Activated naive CD8-positive, alpha-beta T cell treated with anti-CD3 and anti-CD28 coated beads for 36 hours (primary cell): ENCODE data around the gene USP31. TPM values are rescaled to one million over a fixed set of nuclear protein-coding genes. Genes with fewer than 3 reads are reported as not detected.

Source experiments
- DNase-seq: peaks from one replicate; pipeline ENCODE4 v3.0.0; 2021
- H3K27ac Mint-ChIP-seq: one replicate; pipeline ENCODE4 v1.8.0; 2022; ENCODE audit warnings: mild to moderate bottlenecking, moderate library complexity, mixed read lengths
- H3K27me3 Mint-ChIP-seq: one replicate; pipeline ENCODE4 v1.8.0; 2022; ENCODE audit warnings: mild to moderate bottlenecking, mixed read lengths
- H3K36me3 Mint-ChIP-seq: one replicate; pipeline ENCODE4 v1.8.0; 2021; ENCODE audit warnings: mild to moderate bottlenecking, mixed read lengths
- H3K4me1 Mint-ChIP-seq: one replicate; pipeline ENCODE4 v1.8.0; 2021; ENCODE audit warnings: mixed read lengths
- H3K4me3 Mint-ChIP-seq: one replicate; pipeline ENCODE4 v1.8.0; 2022; ENCODE audit warnings: mild to moderate bottlenecking, moderate library complexity, mixed read lengths
- H3K9me3 Mint-ChIP-seq: one replicate; pipeline ENCODE4 v1.8.0; 2022; ENCODE audit warnings: mixed read lengths
- total RNA-seq, 2 experiments: library from RNA; stranded (reverse); gene quantifications; one replicate each; pipeline ENCODE4 v1.2.3, GENCODE V29; 2021

The USP31 gene
- total RNA-seq, 2 experiments from 2014 or later = 5.2 to 6.3 TPM

GRCh38 chr16:23131036-23131435 lies 18.2 kb downstream of the USP31 start:
- Mint-ChIP-seq H3K4me3 (no peak overlapping the region), H3K9me3 (peaks cover 7% of the 10 kb centered on the region), H3K27ac (no peak overlapping the region), H3K4me1 (peaks cover 17% of the 10 kb centered on the region), H3K36me3 (peaks cover 12% of the 10 kb centered on the region), H3K27me3 (no peaks in the 10 kb centered on the region)
- DNase-seq = no peak

- Mint-ChIP-seq H3K27ac (no peak overlapping the region), H3K36me3 (peaks cover 3% of the 10 kb centered on the region), H3K27me3 (no peaks in the 10 kb centered on the region), H3K4me3 (no peak overlapping the region), H3K4me1 (peaks cover 16% of the 10 kb centered on the region), H3K9me3 (peaks cover 1% of the 10 kb centered on the region)
- no peak for DNase-seq
Measured at GRCh38 chr16:23129686-23130085, 19.6 kb downstream of the USP31 start.

- no peak for DNase-seq
- Mint-ChIP-seq H3K4me3 (no peak overlapping the region), H3K27ac (no peak overlapping the region), H3K36me3 (no peaks in the 10 kb centered on the region), H3K4me1 (peaks cover 14% of the 10 kb centered on the region), H3K27me3 (no peaks in the 10 kb centered on the region), H3K9me3 (no peaks in the 10 kb centered on the region)
Measured at GRCh38 chr16:23128056-23128455, 21.2 kb downstream of the USP31 start.

DNA sequence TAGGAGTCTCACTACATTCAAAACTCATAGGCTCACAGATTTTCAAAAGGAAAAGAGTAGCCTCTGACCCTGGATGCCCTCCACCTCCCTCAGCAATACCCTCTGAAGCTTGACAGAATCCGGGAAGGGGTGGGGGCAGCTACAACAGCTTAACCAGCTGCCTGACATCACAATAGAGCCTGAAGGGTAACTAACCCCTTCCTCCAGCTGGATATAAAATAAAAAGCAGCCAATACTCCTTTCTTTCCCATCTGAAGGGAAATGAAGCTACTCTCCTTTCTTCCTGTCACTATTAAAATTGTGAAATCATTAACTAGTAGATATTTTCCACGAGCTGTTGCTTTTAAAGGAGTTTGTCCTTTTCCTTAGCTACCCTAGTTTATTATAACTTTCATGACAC lies 24.0 kb downstream of the USP31 start:
- H3K27ac Mint-ChIP-seq = no peak overlapping the region
- no peaks in the 10 kb centered on the region for H3K27me3 Mint-ChIP-seq
- DNase-seq = no peak
- peaks cover 13% of the 10 kb centered on the region for H3K4me1 Mint-ChIP-seq
- no peaks in the 10 kb centered on the region for H3K36me3 Mint-ChIP-seq
- no peaks in the 10 kb centered on the region for H3K9me3 Mint-ChIP-seq
- no peak overlapping the region for H3K4me3 Mint-ChIP-seq

DNA sequence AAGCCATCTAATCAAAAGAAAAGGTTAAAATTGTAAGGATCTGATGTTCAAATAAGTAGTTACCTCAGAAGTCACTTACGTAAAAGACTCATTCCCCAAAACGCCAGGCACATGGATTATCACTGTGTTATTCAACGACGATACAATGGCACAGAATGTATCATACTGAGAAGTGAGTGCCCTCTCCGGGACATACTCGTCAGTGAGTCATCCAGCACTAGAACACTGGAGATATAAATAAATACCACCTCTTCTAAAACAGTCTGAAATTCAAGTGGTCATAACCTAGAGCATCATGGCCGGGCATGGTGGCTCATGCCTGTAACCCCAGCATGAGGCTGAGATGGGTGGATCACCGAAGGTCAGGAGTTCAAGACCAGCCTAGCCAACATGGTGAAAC lies 24.9 kb downstream of the USP31 start:
- no peak overlapping the region for H3K27ac Mint-ChIP-seq
- no peak for DNase-seq
- H3K4me3 Mint-ChIP-seq = no peak overlapping the region
- peaks cover 13% of the 10 kb centered on the region for H3K4me1 Mint-ChIP-seq
- H3K36me3 Mint-ChIP-seq = no peaks in the 10 kb centered on the region
- no peaks in the 10 kb centered on the region for H3K9me3 Mint-ChIP-seq
- H3K27me3 Mint-ChIP-seq = no peaks in the 10 kb centered on the region

DNA sequence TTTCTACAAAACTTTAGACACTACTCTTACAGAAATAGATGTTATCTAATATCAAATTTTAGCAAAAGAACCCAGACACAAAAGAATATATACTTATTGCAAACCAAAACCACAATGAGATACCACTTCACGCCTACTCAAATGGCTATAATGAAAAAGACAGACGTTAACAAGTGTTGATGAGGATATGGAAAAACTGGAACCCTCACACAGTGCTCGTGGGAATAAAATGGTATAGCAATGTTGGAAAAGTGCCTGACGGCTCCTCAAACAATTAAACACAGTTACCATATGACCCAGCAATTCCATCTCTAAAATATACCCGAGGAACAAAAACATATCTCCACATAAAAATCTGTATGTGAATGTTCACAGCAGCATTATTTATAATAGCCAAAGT lies 27.1 kb downstream of the USP31 start:
- H3K4me1 Mint-ChIP-seq = peaks cover 13% of the 10 kb centered on the region
- H3K4me3 Mint-ChIP-seq = no peak overlapping the region
- H3K27ac Mint-ChIP-seq = no peak overlapping the region
- no peaks in the 10 kb centered on the region for H3K9me3 Mint-ChIP-seq
- H3K36me3 Mint-ChIP-seq = no peaks in the 10 kb centered on the region
- no peak for DNase-seq
- H3K27me3 Mint-ChIP-seq = no peaks in the 10 kb centered on the region

GRCh38 chr16:23121024-23121423 lies 28.2 kb downstream of the USP31 start:
- no peaks in the 10 kb centered on the region for H3K36me3 Mint-ChIP-seq
- no peaks in the 10 kb centered on the region for H3K27me3 Mint-ChIP-seq
- no peak for DNase-seq
- peaks cover 13% of the 10 kb centered on the region for H3K4me1 Mint-ChIP-seq
- H3K27ac Mint-ChIP-seq = no peak overlapping the region
- no peak overlapping the region for H3K4me3 Mint-ChIP-seq
- no peaks in the 10 kb centered on the region for H3K9me3 Mint-ChIP-seq

- DNase-seq = no peak
- H3K9me3 Mint-ChIP-seq = no peaks in the 10 kb centered on the region
- H3K27me3 Mint-ChIP-seq = no peaks in the 10 kb centered on the region
- no peak overlapping the region for H3K27ac Mint-ChIP-seq
- H3K4me1 Mint-ChIP-seq = peaks cover 13% of the 10 kb centered on the region
- no peak overlapping the region for H3K4me3 Mint-ChIP-seq
- H3K36me3 Mint-ChIP-seq = no peaks in the 10 kb centered on the region
Measured at GRCh38 chr16:23120562-23120961, 28.7 kb downstream of the USP31 start.

DNA sequence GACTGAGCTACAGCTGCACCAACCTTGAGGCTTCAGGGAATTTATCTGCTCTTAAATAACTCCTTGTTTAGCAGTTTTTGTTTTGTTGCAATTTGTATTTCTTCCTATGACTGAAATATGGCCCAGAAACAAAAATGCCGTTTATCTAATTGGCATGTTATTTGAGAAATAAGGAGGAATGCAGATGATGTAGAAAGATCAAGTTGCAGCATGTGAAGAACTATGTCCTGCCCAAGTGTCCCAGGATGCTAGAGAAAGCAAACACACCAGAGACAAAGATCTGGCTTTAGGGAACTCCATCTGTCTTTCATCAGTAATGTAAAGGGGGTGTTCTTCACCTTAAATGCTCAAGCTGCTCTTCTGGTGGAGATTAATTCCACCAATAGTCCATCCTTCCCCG lies 29.7 kb downstream of the USP31 start:
- H3K4me3 Mint-ChIP-seq = no peak overlapping the region
- H3K9me3 Mint-ChIP-seq = no peaks in the 10 kb centered on the region
- H3K4me1 Mint-ChIP-seq = peaks cover 11% of the 10 kb centered on the region
- DNase-seq = no peak
- no peak overlapping the region for H3K27ac Mint-ChIP-seq
- no peaks in the 10 kb centered on the region for H3K36me3 Mint-ChIP-seq
- H3K27me3 Mint-ChIP-seq = no peaks in the 10 kb centered on the region

DNA sequence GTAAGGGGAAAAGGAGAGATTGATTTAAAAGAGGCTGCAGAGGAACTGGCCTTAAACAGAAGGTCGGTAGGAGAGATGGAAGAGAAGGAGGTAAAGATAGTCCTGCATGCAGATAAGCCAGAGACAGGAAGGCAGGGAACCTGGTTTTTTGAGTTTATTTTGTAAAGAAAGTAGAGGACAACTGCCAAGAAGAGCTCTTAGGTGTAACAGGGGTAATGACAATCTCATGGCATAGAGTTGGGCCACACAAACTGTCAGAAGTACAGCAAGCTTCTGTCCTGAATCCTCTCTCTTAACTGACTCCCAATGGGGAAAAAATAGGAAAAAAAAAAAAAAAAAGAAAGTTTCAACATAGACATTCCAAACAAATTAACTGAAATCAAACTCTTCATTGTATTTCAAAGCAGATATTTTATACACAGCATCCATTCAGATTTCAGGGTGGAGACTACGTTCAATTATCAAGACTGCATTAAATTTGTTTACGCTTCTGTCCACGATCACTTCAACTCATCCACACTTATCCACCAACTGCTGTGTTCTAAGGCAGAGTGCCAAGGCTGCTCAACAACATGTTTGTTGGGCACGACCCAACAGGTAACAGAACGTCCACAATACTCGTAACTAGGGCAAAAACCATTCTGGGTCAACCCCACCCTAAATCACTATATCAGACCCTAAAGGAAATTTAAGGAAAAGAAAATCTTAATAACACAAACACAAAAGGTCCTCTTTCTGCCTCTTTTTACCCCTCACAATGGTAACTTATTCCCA lies 34.9 kb downstream of the USP31 start:
- no peak for DNase-seq
- Mint-ChIP-seq H3K27me3 (no peaks in the 10 kb centered on the region), H3K9me3 (no peaks in the 10 kb centered on the region), H3K4me1 (peaks cover 2% of the 10 kb centered on the region), H3K4me3 (no peak overlapping the region), H3K27ac (no peak overlapping the region), H3K36me3 (peaks cover 11% of the 10 kb centered on the region)

DNA sequence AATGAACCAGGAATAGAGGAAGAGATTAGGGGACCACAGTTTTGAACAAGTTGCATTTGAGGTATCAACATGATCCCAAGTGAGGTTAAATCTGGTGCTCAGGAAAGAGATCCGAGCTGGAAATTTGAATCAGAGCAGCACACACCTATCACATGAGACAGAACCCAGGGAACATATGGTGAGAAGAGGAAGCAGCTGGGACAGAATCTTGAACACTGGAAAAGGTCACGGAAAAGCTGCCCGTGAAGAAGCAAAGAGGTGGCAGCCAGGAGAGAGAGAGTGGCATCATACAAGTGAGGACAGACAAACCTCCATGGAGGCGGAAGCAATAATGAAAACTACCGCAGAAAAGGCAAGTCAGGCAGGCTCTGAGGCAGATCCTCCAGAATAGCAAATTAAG lies 36.1 kb downstream of the USP31 start:
- Mint-ChIP-seq H3K27ac (no peak overlapping the region), H3K4me1 (peaks cover 2% of the 10 kb centered on the region), H3K27me3 (no peaks in the 10 kb centered on the region), H3K36me3 (peaks cover 11% of the 10 kb centered on the region), H3K9me3 (no peaks in the 10 kb centered on the region), H3K4me3 (no peak overlapping the region)
- no peak for DNase-seq

- H3K4me3 Mint-ChIP-seq = no peak overlapping the region
- no peaks in the 10 kb centered on the region for H3K27me3 Mint-ChIP-seq
- peaks cover 28% of the 10 kb centered on the region for H3K36me3 Mint-ChIP-seq
- H3K27ac Mint-ChIP-seq = no peak overlapping the region
- no peaks in the 10 kb centered on the region for H3K9me3 Mint-ChIP-seq
- DNase-seq = no peak
- H3K4me1 Mint-ChIP-seq = peaks cover 2% of the 10 kb centered on the region
Measured at GRCh38 chr16:23110257-23110899, 38.9 kb downstream of the USP31 start.

DNA sequence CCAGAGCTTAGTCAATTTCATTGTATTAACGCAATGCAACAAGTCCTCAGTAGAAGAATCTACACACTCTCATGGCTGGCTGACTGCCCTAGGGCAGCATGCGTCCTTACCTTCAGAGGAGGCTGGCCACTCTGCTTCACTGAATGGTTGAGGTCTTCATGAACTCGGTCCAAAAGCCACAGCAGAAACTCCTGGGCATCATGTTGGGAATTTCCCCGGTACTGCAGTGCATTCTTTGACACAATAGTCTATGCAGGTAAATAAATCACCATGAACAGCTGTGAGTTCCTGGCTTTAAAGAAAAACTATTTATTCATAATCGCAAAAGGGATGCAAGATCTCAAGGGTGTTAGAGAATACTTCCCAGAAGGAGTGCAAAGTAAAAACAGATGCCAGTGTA lies 41.3 kb downstream of the USP31 start:
- Mint-ChIP-seq H3K27me3 (no peaks in the 10 kb centered on the region), H3K27ac (no peak overlapping the region), H3K4me3 (no peak overlapping the region), H3K9me3 (no peaks in the 10 kb centered on the region), H3K4me1 (no peaks in the 10 kb centered on the region), H3K36me3 (peaks cover 28% of the 10 kb centered on the region)
- DNase-seq = no peak

- H3K36me3 Mint-ChIP-seq = peaks cover 28% of the 10 kb centered on the region
- no peak overlapping the region for H3K4me3 Mint-ChIP-seq
- H3K27me3 Mint-ChIP-seq = no peaks in the 10 kb centered on the region
Measured at GRCh38 chr16:23107117-23107516, 42.1 kb downstream of the USP31 start.

GRCh38 chr16:23105309-23105708 lies 43.9 kb downstream of the USP31 start:
- H3K9me3 Mint-ChIP-seq = no peaks in the 10 kb centered on the region
- H3K27ac Mint-ChIP-seq = peak overlapping the region; percentile 6
- no peaks in the 10 kb centered on the region for H3K27me3 Mint-ChIP-seq
- no peak for DNase-seq
- no peaks in the 10 kb centered on the region for H3K4me1 Mint-ChIP-seq
- no peak overlapping the region for H3K4me3 Mint-ChIP-seq
- peaks cover 26% of the 10 kb centered on the region for H3K36me3 Mint-ChIP-seq

More at GRCh38 chr16:23107117-23107516, 42.1 kb downstream of the USP31 start:
- Mint-ChIP-seq H3K9me3 (no peaks in the 10 kb centered on the region), H3K27ac (no peak overlapping the region), H3K4me1 (no peaks in the 10 kb centered on the region)
- DNase-seq = no peak
